Measurements from ENCODE around the gene HAP1.
"Not testable (repeated sequence)": the region's sequence is repeated elsewhere in the genome, so short reads cannot be mapped to it uniquely, and the experiment has no call there.

The HAP1 gene

GRCh38 chr17:41675157-41676057 is 59.0 kb downstream of the HAP1 start:
- in situ Hi-C loops (cut with MboI; ENCODE audit: low sequenced_read_pairs) = not testable (repeated sequence)

All from hTERT RPE-1 (cell line).